ELR (cell line): ENCODE data around the gene PLA2G15.
"Not testable (repeated sequence)": the region's sequence is repeated elsewhere in the genome, so short reads cannot be mapped to it uniquely, and the experiment has no call there.

ENCODE experiments used
- DNase-seq: peaks from one replicate; pipeline ENCODE4 v3.0.0-alpha.2; 2015; ENCODE audit warnings: low read depth

Gene PLA2G15

DNA sequence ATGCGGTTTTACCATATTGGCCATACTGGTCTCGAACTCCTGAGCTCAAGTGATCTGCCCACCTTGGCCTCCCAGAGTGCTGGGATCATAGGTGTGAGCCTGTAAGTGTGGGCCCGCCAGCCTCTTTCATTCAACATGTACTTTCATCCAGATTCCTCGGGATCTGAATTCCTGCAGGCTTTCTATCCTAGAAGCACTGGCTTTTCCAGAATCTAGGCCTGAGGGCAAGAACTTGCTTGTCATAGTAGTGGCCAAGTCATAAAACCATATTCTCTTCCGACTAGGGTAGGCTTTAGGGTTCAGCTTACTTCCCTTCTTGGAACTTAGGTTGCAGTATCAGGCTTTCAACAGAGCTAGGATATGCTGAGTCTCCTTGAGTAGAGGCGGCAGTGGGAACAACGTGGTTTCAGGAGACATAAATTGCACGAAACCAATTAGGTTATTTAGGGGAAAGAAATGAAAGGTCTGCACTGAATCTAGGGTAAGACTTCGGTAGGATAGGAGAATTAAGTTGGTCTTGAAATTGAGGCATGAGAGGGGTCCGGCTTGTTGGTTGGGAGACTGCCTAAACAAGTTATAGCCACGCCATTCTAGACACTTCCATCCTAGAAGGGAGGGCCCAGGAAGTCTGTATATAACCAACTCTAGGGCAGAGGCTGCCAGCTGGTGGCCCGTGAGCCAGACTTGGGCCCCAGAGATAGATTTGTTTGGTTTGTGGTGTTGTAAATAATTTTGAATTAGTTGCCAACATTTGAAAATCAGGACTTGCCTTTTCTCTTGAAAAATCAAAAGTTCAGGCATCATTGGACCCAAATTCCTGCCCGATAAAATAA lies 34.8 kb downstream of the PLA2G15 start:
- no peak for DNase-seq

DNA sequence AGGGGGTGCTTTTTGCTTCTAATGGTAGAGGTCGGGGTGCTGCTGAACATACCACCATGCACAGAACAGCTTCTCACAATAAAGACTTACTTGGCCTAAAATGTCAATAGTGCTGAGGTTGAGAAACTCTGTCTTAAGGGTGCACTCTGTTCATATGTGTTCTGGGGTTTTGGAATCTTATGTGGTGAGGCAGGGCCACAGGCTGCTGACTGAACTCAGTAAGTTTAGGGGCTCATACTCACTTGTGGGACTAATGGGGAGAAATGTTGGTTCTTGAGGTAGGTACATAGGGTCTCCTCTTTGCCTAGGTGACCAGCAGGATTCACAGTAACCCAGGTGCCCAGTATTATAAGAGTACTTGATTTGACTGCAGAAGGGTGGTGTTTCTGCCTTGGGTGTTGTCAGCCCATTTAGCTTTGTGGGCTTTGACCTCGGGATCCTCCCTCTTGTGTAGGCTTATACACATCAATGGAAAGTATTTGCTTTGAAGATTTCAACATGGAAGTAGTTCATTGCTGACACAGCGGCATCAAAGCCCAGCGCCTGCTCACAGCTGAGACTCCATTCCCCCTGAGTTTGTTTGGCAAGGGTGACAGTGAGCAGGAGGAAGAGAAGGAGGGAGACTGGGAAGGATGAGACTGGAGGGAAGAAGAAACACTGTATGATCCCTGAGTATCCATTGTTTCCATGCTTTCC lies 36.3 kb downstream of the PLA2G15 start:
- DNase-seq = no peak

DNA sequence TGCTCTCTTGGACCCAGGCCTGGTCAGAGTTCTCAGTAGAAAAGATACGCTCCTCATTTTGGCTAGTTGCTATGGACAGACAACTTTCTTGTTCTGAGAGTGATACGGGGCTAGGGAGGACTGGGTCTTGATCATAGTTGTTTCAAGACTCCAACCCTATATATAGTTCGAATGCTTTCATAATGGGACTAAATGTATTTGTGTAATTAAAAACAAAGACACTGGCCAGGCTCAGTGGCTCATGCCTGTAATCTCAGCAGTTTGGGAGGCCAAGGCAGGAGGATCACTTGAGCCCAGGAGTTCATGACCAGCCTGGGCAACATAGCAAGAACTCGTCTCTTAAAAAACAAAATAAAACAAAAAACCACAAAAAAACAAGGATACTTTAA lies 36.9 kb downstream of the PLA2G15 start:
- DNase-seq = no peak

DNA sequence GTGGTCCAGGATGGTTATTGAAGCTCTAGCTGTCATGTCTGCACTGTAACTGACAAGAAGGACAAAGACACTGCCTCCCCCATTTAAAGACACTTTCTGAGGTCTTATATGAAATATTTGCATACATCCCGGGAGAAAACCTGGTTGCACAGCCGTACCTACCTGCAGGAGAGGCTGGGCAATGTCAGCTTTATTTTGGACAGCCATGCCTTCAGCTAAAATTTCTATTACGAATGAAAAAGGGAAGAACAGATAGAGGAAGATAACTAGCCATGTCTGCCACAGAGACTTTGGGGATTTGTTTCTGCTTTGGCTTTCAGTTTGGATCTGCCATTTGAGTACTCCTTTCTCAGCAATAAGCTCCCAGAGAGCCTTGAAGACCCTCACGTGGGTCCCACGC lies 38.2 kb downstream of the PLA2G15 start:
- no peak for DNase-seq

DNA sequence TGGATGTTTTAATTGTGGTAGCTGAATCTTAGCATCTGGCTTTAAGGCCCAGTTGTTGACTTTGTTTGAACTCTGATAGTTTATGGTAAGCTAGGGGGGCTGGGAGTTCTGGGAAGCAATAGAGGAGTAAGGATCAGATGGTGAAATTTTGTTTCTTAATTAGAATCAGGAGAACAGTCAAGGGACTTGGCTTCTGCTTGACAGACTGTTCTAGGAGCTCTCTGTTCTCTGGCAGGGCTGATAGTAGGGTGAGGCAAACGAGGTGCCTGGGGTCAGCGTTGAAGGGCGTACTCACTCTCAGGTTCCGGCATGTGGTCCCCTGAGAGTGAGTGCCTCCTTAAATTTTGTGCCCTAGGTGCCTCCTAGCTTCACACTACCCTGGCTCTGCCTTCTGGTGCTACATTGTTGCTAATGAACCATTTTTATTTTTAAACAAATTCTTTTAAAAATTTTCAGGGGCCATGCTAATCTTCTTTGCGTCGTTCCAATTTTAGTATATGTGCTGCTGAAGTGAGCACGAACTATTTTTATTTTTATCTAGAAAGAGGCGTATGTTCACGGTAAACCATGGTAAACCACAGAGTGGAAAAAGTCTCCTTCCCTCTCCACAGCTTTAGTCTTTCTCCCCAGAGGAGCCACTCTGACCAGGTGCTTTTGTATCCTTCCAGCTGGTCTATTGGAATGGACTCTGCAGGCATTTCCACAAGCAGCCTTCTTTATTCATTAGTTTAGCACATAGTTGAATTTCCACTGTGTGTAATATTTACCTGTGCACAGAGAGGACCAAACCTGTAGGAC lies 38.8 kb downstream of the PLA2G15 start:
- no peak for DNase-seq

DNA sequence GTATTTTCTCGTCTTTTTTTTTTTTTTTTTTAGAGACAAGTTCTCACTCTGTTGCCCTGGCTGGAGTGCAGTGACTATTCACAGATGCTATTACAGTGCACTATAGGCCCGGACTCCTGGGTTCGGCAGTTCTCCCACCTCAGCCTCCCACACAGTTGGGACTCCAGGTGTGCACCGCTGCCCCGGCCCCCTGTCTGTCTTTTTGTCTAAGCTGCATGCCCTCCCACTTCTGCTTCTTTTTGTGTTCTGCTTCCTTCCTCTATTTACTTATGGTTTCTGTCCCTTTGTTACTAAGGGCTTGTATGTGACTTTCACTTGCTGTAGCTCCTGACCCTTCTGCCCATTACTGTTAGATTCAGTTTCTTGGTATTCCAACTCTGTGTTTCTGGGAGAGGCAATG lies 39.7 kb downstream of the PLA2G15 start:
- no peak for DNase-seq

DNA sequence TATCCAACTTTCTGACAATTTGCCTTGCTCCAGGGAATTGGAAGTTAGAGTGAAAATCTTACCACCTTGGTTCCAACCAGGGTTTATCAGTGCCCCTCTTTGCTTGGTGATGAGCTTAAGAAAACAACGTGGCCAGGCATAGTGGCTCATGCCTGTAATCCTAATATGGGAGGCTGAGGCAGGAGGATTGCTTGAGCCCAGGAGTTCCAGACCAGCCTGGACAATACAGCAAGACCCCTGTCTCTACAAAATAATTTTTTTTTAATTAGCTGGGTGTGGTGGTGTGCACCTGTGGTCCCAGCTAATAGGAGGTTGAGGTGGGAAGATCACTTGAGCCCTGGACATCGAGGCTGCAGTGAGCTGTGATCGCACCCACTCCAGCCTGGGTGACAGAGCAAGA lies 40.5 kb downstream of the PLA2G15 start:
- DNase-seq = no peak

DNA sequence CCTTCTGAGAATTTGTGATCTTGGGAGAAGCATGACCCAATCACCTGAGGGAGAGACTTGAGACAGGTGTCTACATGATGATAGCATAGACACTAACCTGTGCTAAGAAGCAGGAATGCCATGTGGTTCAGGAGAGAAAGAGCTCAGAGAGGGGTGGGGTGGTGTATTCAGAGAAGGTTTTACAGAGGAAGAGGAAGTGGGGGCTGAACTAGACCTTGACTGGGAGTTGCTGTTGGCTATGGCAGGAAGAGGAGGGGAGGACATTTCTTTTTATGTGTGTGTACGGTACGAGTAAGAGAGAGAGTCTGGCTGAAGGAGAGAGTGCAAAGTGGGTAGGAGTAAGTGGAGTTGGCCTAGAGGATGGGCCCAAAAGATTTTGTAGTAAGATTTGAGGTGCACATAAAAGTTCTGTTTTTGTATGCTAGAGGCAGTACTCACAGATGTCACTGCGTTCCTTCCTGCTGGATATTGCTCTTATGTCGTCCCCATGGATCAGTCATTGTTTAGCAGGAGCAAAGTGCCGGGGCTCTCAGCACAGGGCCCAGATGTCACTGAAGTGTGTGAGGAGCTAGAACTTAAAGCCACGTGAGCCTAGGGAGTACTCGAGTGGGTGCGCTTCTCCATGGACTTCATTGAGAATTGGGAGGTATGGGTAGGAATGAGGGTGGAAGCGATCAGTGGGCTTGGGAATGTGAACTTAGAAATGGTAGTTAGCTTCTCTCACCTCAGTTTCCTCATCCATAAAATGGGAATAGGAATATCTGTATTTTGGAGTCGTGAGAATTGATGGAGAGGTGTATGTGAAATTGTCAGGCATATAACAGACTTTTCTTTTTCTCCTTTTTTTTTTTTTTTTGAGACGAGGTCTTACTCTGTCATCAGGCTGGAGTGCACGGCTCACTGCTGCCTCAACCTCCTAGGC lies 41.2 kb downstream of the PLA2G15 start:
- DNase-seq = no peak

DNA sequence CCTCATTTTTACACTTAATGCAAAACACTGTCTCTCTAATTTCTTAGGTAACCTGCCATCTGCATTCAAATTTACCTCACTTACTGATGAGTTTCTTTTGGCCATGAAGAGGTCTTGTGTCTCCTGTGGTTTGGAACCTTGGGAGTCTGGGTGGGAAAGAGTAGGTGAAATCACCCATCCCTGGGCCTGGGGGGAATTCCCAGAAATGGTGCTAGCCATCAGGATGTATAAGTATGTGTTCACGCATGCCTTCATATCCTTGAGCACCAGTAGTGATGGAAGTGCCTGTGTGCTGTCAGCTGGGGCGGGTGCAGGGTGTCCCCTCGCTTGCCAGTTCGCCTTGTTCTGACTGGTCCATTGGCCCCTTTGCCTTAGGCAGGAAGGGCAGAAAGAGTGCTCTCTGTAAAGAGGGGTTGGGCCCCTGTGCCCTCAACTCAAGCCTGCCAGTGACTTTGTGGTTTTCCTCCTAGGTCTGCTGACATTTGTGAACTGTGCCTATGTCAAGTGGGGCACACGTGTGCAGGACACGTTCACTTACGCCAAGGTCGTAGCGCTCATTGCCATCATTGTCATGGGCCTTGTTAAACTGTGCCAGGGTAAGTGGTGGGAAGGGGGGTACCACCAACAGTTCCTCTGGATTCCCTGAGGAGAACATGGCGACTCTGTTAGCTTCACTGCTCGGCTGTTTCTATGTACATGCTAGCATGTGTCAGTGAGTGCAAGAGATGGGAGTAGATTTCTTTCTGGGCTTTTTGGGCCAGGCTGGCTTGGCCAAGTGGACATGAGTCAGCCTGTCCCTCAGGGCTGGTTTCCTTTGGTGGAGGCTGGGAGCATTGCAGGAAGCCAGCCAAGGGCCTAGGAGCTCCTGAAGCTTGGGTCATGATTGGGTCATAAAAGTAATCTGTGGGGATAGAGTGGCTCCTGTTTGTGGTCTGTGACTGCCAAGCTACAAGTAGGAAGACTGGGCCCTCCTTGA lies 42.4 kb downstream of the PLA2G15 start:
- DNase-seq = peak; percentile 94

DNA sequence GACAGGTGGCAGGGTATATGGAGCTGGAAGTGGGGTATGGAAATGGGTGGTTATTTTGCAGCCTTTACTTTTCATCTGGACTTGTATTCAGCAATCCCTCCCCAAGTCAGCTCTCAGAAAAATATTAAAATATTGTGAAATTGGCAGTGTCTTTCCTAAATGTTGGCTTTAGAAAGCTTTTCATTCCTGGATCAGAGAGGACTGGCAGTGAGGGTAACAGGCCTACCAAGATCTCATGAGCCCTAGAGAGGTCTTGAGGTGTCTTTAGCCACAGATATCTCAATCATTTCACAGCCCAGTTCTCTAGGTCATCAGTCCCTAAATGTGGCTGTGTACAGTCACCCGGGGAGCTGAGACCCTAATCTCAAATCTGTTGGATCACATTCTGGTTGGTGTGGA lies 43.1 kb downstream of the PLA2G15 start:
- no peak for DNase-seq

DNA sequence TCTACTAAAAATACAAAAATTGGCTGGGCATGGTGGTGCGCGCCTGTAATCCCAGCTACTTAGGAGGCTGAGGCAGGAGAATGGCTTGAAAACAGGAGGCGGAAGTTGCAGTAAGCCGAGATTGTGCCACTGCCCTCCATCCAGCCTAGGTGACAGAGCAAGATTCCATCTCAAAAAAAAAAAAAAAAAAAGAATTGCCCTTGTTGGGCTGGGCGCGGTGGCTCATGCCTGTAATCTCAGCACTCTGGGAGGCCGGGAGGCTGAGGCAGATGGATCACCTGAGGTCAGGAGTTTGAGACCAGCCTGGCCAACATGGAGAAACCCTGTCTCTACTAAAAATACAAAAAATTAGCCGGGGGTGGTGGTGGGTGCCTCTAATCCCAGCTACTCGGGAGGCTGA lies 43.6 kb downstream of the PLA2G15 start:
- DNase-seq = not testable (repeated sequence)

DNA sequence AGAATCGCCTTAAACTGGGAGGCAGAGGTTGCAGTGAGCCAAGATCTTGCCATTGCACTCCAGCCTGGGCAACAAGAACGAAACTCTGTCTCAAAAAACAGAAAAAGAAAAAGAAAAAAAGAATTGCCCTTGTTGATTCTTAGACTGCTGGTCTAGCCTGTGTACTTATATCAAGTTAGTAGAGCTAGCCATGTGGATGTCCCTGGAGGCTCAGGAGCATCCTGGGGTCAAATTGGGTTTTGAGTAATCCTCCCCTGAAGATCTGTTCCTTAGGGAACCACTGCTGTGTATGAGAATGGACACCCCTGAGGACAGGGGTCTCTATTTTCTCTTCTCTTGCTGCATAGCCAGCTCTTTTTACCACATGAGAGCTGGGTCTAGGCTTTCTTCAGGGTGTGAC lies 44.0 kb downstream of the PLA2G15 start:
- no peak for DNase-seq

DNA sequence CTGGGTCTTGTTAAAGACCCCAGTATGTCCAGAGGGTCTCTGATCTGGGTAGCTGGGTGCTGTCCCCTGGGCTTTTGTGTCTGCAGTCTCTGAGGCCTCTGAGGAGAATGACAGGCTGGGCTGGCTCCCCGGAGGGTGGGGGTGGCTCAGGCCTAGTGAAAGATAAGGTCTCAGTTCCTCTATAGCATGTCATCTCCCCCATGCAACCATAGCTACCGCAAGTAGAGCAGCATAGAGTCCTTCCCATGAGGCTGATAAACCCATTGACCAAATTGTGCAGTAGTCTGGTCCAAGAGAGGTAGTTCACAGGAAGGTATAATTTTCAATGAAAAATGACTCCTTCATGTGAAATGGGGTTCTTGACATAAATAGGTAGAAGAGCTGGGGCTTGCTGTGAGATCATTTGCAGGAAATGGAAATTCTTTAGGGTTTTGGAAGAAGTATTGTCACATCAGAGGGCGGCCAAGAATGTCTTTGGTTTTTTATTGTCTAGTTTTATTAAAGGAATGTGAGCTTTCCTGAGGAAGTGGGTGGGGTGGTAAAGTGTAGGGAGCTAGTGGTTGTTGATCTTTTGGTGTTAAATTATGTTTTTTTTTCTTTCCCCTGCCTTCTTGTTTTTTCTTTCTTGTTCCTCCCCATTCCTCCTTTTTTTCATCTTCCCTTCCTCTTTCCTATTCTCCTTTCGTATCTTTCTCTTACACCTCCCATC lies 44.6 kb downstream of the PLA2G15 start:
- no peak for DNase-seq

DNA sequence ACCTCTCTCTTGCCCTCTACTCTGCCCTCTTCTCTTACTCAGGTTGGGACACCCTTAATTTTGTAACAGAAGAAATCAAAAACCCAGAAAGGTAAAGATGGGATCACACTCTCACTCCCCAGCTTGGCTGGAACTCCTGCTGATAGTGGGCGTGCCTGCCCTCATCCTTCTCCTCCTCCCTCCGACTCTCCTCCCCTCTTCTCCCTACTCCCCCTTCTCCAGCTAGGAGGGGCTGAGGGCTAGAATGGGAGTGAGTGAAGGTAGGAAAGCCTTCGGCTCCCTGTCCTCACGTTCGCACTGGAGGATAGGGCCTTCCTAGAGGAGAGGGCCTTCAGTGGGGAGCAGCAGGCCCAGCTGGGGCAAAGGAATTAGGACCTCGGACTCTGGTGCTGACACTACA lies 45.3 kb downstream of the PLA2G15 start:
- DNase-seq = no peak

DNA sequence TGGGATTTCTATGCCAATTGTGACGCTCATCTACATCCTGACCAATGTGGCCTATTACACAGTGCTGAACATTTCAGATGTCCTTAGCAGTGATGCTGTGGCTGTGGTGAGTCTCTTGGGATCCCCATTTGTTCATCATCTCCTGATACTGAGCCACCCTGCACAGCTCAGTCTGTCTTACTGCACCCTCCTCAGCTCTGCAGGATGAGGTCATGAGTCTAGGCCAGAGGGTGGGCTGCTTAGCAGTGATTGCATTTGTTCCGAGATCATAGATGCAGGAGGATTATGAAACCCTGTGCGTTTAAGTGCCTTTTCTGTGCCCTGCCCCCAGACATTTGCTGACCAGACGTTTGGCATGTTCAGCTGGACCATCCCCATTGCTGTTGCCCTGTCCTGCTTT lies 46.1 kb downstream of the PLA2G15 start:
- DNase-seq = no peak

DNA sequence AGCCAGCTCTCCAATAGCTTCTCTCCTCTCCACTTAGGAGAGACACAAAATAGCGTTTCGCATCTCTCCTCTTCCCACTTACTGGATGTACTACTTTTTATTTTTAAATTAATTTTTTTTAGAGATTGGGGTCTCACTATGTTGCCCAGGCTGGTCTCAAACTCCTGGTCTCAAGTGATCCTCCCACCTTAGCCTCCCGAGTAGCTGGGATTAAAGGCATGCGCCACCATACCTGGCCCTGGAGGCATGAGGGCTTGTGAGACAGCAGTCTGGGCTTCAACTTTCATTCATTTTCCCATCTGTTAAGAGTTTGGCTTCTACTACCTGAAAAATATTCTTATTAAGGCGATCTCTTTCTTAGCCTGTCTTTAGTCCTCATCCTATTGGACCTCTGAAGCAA lies 47.3 kb downstream of the PLA2G15 start:
- no peak for DNase-seq

DNA sequence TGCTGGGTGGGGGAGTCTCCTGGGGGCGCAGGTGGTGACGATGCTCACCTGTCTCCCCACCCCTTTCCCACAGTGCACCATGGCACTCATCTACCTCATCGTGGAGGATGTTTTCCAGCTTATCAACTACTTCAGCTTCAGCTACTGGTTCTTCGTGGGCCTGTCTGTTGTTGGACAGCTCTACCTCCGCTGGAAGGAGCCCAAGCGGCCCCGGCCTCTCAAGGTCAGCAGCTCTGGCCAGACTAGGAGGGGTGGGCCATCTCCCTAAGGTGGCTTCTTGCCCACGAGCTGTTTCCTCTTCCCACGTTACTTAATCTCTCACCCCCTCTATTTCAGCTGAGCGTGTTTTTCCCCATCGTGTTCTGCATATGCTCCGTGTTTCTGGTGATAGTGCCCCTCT lies 51.1 kb downstream of the PLA2G15 start:
- DNase-seq = no peak

DNA sequence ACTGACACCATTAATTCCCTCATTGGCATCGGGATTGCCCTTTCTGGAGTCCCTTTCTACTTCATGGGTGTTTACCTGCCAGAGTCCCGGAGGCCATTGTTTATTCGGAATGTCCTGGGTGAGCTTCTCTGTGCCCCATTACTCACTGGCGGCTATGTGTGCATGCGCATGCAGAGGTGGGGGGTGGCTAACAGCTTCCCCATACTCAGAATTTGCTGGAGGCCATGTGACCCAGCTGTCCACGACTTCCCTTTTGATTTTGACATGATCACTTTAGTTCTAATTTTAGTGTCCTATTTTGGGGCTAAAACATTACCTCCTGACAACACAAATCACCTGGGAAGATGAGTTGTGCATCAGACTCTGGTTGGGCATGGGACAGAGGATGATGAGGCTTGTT lies 51.5 kb downstream of the PLA2G15 start:
- no peak for DNase-seq

DNA sequence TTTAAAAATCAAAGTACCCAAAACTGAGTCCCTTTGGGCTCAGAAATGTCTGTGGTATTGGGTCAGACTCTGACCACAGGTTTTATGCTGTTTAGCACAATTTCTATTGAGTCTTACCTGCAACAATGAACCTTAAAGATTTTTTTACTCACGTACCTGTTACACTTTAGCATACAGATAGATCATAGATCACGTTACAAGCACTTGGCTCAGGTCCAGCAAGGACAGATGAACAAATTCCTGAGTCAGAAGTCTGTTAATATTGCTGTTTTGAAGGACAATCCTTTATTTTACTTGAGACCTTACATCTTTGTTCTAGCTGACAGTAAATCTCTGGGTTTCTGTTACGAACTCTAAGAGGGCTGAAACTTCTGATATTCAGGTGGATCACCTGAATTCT lies 52.7 kb downstream of the PLA2G15 start:
- DNase-seq = peak; percentile 34

DNA sequence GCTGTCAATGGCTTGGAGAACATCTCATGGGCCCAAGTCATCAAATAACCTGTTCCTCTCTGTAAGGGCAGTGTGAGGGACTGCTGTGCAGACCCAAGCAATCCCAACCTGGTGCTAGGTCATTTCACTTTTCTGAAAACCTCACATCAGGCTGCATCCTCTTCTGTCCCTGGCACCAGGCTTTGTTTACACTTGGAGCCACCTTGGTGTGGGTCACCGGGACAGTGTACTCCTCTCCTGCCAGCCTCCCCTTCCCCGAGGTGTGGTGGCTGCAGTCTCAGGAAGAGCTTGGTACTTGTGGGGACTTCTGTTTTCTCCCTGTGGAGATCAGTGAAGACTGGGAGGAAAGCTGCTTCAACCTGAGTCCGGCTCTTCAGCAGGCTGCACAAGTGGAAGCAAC lies 53.1 kb downstream of the PLA2G15 start:
- DNase-seq = no peak
